ENCODE results near the gene MAMLD1. TPM values are rescaled to one million over a fixed set of nuclear protein-coding genes. Genes with fewer than 3 reads are reported as not detected.

Gene MAMLD1
- total RNA-seq, 2 donors from 2014 or later: 0.44 to 0.68 TPM

DNA sequence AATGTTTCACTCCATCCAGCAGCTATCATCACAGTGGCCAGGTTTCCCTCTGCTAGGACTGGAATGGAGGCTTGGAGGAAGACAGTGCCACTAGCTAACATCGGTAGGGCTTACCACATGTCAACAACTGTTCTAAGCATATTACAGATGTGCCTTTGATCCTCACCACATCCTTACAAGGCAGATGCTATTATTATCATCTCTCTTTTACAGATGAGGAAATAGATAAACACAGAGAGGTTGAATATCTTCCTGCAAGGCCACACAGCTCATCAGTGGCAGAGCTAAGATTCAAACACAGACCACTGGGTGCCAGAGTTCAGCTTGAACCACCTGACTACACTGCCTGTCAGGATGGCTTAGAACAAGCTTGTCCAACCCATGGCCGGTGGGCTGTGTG, 47.4 kb downstream of the MAMLD1 start:
- H3K4me1 Mint-ChIP-seq: peaks cover 4% of the 10 kb centered on the region
- H3K27me3 Mint-ChIP-seq (ENCODE audit: insufficient read depth): no peaks in the 10 kb centered on the region

DNA sequence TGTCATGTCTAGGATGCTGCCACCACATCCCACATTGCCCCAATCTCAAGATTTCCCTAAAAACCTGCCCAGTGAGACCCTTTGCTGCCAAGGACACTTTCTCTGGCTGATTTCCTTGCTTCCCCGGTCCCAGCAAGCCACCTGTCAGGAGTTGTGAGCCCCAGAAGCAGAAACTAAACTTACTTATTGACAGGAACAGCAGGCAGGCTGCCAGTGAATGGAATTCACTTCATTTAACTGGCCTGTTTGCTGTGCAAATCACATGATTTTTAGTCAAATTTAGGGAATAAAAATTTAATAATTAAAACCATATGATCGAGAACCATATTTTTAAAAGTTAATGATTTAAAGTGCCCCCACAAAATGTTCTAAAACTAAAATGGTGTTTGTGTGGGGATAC, 48.5 kb downstream of the MAMLD1 start:
- Histone ChIP-seq H3K27ac (ENCODE audit: low read depth, low read length) (no peak overlapping the region), H3K9ac (ENCODE audit: extremely low read depth, low read length, poor library complexity, severe bottlenecking) (no peak overlapping the region), H3K4me3 (ENCODE audit: low read length) (no peak overlapping the region), H3K4me1 (ENCODE audit: control insufficient read depth, insufficient read depth, low read length) (no peaks in the 10 kb centered on the region), H3K9me3 (ENCODE audit: control insufficient read depth, low read length) (no peaks in the 10 kb centered on the region), H3K36me3 (ENCODE audit: control insufficient read depth, insufficient read depth, low read length) (no peaks in the 10 kb centered on the region), H3K27me3 (ENCODE audit: control insufficient read depth, insufficient read depth, low read length, poor library complexity, severe bottlenecking) (no peaks in the 10 kb centered on the region)
- Mint-ChIP-seq H3K4me1 (peaks cover 4% of the 10 kb centered on the region), H3K36me3 (ENCODE audit: low read depth) (no peaks in the 10 kb centered on the region), H3K27ac (no peak overlapping the region), H3K9me3 (peaks cover 49% of the 10 kb centered on the region), H3K4me3 (no peak overlapping the region), H3K27me3 (ENCODE audit: insufficient read depth) (no peaks in the 10 kb centered on the region)
- TF ChIP-seq, protein P1, sequence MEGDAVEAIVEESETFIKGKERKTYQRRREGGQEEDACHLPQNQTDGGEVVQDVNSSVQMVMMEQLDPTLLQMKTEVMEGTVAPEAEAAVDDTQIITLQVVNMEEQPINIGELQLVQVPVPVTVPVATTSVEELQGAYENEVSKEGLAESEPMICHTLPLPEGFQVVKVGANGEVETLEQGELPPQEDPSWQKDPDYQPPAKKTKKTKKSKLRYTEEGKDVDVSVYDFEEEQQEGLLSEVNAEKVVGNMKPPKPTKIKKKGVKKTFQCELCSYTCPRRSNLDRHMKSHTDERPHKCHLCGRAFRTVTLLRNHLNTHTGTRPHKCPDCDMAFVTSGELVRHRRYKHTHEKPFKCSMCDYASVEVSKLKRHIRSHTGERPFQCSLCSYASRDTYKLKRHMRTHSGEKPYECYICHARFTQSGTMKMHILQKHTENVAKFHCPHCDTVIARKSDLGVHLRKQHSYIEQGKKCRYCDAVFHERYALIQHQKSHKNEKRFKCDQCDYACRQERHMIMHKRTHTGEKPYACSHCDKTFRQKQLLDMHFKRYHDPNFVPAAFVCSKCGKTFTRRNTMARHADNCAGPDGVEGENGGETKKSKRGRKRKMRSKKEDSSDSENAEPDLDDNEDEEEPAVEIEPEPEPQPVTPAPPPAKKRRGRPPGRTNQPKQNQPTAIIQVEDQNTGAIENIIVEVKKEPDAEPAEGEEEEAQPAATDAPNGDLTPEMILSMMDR (conservative IDR thresholded peaks at IDR 0.05): no peak
- no peak for DNase-seq
- WGBS, 2 experiments (ENCODE audit: insufficient coverage in 1 of 2, insufficient read length in 1 of 2): 90% methylated on average over 1 of the region's 2 CpGs; no CpG with 5 or more reads in 1 of the 2 experiments

More for the DNA sequence above, 47.4 kb downstream of the MAMLD1 start:
- Histone ChIP-seq H3K36me3 (ENCODE audit: control insufficient read depth, insufficient read depth, low read length) (no peaks in the 10 kb centered on the region), H3K9me3 (ENCODE audit: control insufficient read depth, low read length) (no peaks in the 10 kb centered on the region), H3K4me1 (ENCODE audit: control insufficient read depth, insufficient read depth, low read length) (no peaks in the 10 kb centered on the region), H3K27ac (ENCODE audit: low read depth, low read length) (no peak overlapping the region), H3K9ac (ENCODE audit: extremely low read depth, low read length, poor library complexity, severe bottlenecking) (no peak overlapping the region), H3K4me3 (ENCODE audit: low read length) (no peak overlapping the region), H3K27me3 (ENCODE audit: control insufficient read depth, insufficient read depth, low read length, poor library complexity, severe bottlenecking) (no peaks in the 10 kb centered on the region)
- WGBS, 2 experiments (ENCODE audit: insufficient coverage in 1 of 2, insufficient read length in 1 of 2): 96% methylated on average over 2 of the region's 2 CpGs; no CpG with 5 or more reads in 1 of the 2 experiments
- Mint-ChIP-seq H3K36me3 (ENCODE audit: low read depth) (no peaks in the 10 kb centered on the region), H3K9me3 (peaks cover 59% of the 10 kb centered on the region), H3K27ac (no peak overlapping the region), H3K4me3 (no peak overlapping the region)
- no peak for DNase-seq
- TF ChIP-seq, protein P1 (conservative IDR thresholded peaks at IDR 0.05): no peak

DNA sequence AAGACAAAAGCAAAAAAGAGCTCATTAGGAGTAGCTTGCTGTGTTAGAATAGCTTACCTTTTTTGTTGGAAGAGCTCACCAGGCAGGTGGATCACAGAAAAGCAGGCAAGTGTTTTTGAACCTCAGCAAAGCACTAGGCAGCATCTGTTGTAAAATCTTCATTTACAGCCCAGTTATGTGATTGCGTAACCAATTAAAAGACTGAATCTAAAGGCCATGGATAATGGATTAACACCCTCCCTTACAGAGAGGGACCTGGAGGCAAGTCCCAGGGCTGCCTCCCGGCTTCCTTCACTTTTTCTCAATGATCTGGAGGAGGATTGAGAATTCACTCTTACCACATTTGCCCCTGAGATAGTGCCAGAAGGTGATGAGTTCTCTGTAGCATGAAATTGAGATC, 51.1 kb downstream of the MAMLD1 start:
- H3K9me3 Mint-ChIP-seq: peaks cover 36% of the 10 kb centered on the region
- H3K9me3 ChIP-seq (ENCODE audit: control insufficient read depth, low read length): no peaks in the 10 kb centered on the region
- no peak overlapping the region for H3K27ac ChIP-seq (ENCODE audit: low read depth, low read length)
- no peaks in the 10 kb centered on the region for H3K27me3 ChIP-seq (ENCODE audit: control insufficient read depth, insufficient read depth, low read length, poor library complexity, severe bottlenecking)
- H3K27ac Mint-ChIP-seq: no peak overlapping the region
- no peaks in the 10 kb centered on the region for H3K27me3 Mint-ChIP-seq (ENCODE audit: insufficient read depth)
- peaks cover 4% of the 10 kb centered on the region for H3K4me1 Mint-ChIP-seq
- no peak overlapping the region for H3K9ac ChIP-seq (ENCODE audit: extremely low read depth, low read length, poor library complexity, severe bottlenecking)
- H3K36me3 Mint-ChIP-seq (ENCODE audit: low read depth): no peaks in the 10 kb centered on the region
- H3K4me1 ChIP-seq (ENCODE audit: control insufficient read depth, insufficient read depth, low read length): no peaks in the 10 kb centered on the region
- no peak for DNase-seq
- TF ChIP-seq, protein P1 (conservative IDR thresholded peaks at IDR 0.05): no peak
- no peaks in the 10 kb centered on the region for H3K36me3 ChIP-seq (ENCODE audit: control insufficient read depth, insufficient read depth, low read length)
- WGBS, 2 experiments (ENCODE audit: insufficient coverage in 1 of 2, insufficient read length in 1 of 2): 100% methylated on average over 1 of the region's 2 CpGs; no CpG with 5 or more reads in 1 of the 2 experiments
- no peak overlapping the region for H3K4me3 ChIP-seq (ENCODE audit: low read length)
- H3K4me3 Mint-ChIP-seq: no peak overlapping the region

Measured in endodermal cell (in vitro differentiated cells).